DOHH2 (cell line): ENCODE measurements around the gene EPHA3.

Experiments used
- H3F3A ChIP-seq: fragments of 200-600 bp; sonication (generic), shearing (Covaris generic); 2 replicates; pipeline ENCODE4 v1.6.0; 2016; ENCODE audit warnings: antibody characterized with exemption, mild to moderate bottlenecking; ENCODE audit not compliant: control insufficient read depth, insufficient read depth
- H3K27ac ChIP-seq: fragments of 200-600 bp; sonication (generic); 2 replicates; pipeline ENCODE4 v1.5.1; 2014; ENCODE audit warnings: low read depth, mild to moderate bottlenecking, low read length, moderate library complexity
- H3K27me3 ChIP-seq: fragments of 200-600 bp; sonication (generic); 2 replicates; pipeline ENCODE4 v1.6.1; 2014; ENCODE audit warnings: mild to moderate bottlenecking, low read length, mixed read lengths; ENCODE audit not compliant: control insufficient read depth
- H3K36me3 ChIP-seq: fragments of 200-600 bp; sonication (generic); 2 replicates; pipeline ENCODE4 v1.6.1; 2014; ENCODE audit warnings: mild to moderate bottlenecking, low read length, moderate library complexity, mixed read lengths; ENCODE audit not compliant: control insufficient read depth
- H3K4me1 ChIP-seq: fragments of 200-600 bp; sonication (generic); 2 replicates; pipeline ENCODE4 v1.6.1; 2014; ENCODE audit warnings: mild to moderate bottlenecking, low read length, mixed read lengths; ENCODE audit not compliant: control insufficient read depth
- H3K4me2 ChIP-seq: fragments of 200-600 bp; sonication (generic); 2 replicates; pipeline ENCODE4 v1.6.0; 2014; ENCODE audit warnings: mild to moderate bottlenecking, low read length, moderate library complexity
- H3K4me3 ChIP-seq: fragments of 200-600 bp; sonication (generic); 2 replicates; pipeline ENCODE4 v1.5.1; 2014; ENCODE audit warnings: mild to moderate bottlenecking, low read length, mixed read lengths
- H3K79me2 ChIP-seq: fragments of 200-600 bp; sonication (generic); 2 replicates; pipeline ENCODE4 v1.6.1; 2014; ENCODE audit warnings: mild to moderate bottlenecking, low read length, mixed read lengths; ENCODE audit not compliant: control insufficient read depth
- H3K9me2 ChIP-seq: fragments of 200-600 bp; sonication (generic); replicated peaks from 2 replicates; pipeline ENCODE4 v1.6.1; 2014; ENCODE audit warnings: mild to moderate bottlenecking, low read length, mixed read lengths; ENCODE audit not compliant: control insufficient read depth
- H3K9me3 ChIP-seq: fragments of 200-600 bp; sonication (generic); 2 replicates; pipeline ENCODE4 v1.6.1; 2014; ENCODE audit warnings: antibody characterized with exemption, low read length, mixed read lengths; ENCODE audit not compliant: control insufficient read depth, insufficient read depth
- H4K20me1 ChIP-seq: fragments of 200-600 bp; sonication (generic); 2 replicates; pipeline ENCODE4 v1.6.0; 2014; ENCODE audit warnings: low read depth, mild to moderate bottlenecking, antibody characterized with exemption, low read length, moderate library complexity; ENCODE audit not compliant: control insufficient read depth, insufficient read depth
- EZH2phosphoT487 ChIP-seq: fragments of 200-600 bp; sonication (generic); IDR thresholded peaks from 2 replicates; pipeline ENCODE4 v1.6.1; 2017; ENCODE audit warnings: borderline replicate concordance, mild to moderate bottlenecking, antibody characterized with exemption, low read length, moderate library complexity, mixed read lengths
- TF ChIP-seq, protein P1 (sequence below): fragments of 200-600 bp; sonication (generic); IDR thresholded peaks from one replicate; pipeline ENCODE4 v1.5.1; 2014; ENCODE audit warnings: antibody characterized with exemption, mild to moderate bottlenecking, low read depth, low read length; ENCODE audit not compliant: poor library complexity, severe bottlenecking

The EPHA3 gene

GRCh38 chr3:89256395-89256794, 149.0 kb downstream of the EPHA3 start:
- H3K9me2 ChIP-seq: no peaks in the 10 kb centered on the region
- no peaks in the 10 kb centered on the region for H3K36me3 ChIP-seq
- H3K4me2 ChIP-seq: no peak overlapping the region
- TF ChIP-seq, protein P1, sequence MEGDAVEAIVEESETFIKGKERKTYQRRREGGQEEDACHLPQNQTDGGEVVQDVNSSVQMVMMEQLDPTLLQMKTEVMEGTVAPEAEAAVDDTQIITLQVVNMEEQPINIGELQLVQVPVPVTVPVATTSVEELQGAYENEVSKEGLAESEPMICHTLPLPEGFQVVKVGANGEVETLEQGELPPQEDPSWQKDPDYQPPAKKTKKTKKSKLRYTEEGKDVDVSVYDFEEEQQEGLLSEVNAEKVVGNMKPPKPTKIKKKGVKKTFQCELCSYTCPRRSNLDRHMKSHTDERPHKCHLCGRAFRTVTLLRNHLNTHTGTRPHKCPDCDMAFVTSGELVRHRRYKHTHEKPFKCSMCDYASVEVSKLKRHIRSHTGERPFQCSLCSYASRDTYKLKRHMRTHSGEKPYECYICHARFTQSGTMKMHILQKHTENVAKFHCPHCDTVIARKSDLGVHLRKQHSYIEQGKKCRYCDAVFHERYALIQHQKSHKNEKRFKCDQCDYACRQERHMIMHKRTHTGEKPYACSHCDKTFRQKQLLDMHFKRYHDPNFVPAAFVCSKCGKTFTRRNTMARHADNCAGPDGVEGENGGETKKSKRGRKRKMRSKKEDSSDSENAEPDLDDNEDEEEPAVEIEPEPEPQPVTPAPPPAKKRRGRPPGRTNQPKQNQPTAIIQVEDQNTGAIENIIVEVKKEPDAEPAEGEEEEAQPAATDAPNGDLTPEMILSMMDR: no peak
- no peak for TF ChIP-seq EZH2phosphoT487
- no peak overlapping the region for H3K4me3 ChIP-seq
- H3K27ac ChIP-seq: no peak overlapping the region
- no peaks in the 10 kb centered on the region for H3K79me2 ChIP-seq
- no peaks in the 10 kb centered on the region for H3K27me3 ChIP-seq
- H4K20me1 ChIP-seq: no peaks in the 10 kb centered on the region
- no peaks in the 10 kb centered on the region for H3K4me1 ChIP-seq
- no peaks in the 10 kb centered on the region for H3F3A ChIP-seq
- no peaks in the 10 kb centered on the region for H3K9me3 ChIP-seq

DNA sequence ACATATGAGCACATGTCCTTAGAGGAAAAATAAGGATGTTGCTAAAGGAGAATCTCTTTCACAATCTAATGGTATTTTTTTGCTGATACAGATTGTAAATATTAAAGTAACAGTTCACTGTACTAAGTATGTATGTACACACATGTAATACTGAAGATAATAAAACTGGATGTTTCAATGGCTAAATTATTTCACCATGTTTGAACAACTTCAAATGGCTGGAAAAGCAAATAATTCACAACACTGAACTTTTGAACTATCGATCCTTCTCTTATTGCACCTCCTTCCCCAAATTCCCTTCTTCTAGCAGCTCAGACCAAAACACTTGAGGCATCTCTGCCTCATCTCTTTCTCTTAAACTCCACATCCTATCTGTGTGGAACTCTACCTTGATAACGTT, 149.5 kb downstream of the EPHA3 start:
- no peaks in the 10 kb centered on the region for H3K27me3 ChIP-seq
- TF ChIP-seq, protein P1: no peak
- no peak for TF ChIP-seq EZH2phosphoT487
- no peaks in the 10 kb centered on the region for H3K4me1 ChIP-seq
- no peaks in the 10 kb centered on the region for H3K79me2 ChIP-seq
- no peaks in the 10 kb centered on the region for H3K36me3 ChIP-seq
- no peaks in the 10 kb centered on the region for H3K9me3 ChIP-seq
- no peaks in the 10 kb centered on the region for H4K20me1 ChIP-seq
- no peaks in the 10 kb centered on the region for H3K9me2 ChIP-seq
- H3K27ac ChIP-seq: no peak overlapping the region
- H3K4me2 ChIP-seq: no peak overlapping the region
- no peak overlapping the region for H3K4me3 ChIP-seq
- H3F3A ChIP-seq: no peaks in the 10 kb centered on the region

GRCh38 chr3:89260721-89261120, 153.3 kb downstream of the EPHA3 start:
- no peaks in the 10 kb centered on the region for H3K79me2 ChIP-seq
- no peaks in the 10 kb centered on the region for H3K36me3 ChIP-seq
- H3K9me2 ChIP-seq: no peaks in the 10 kb centered on the region
- no peaks in the 10 kb centered on the region for H3K4me1 ChIP-seq
- no peaks in the 10 kb centered on the region for H3F3A ChIP-seq
- H3K4me3 ChIP-seq: no peak overlapping the region
- H3K4me2 ChIP-seq: no peak overlapping the region
- TF ChIP-seq, protein P1: no peak
- TF ChIP-seq EZH2phosphoT487: no peak
- no peak overlapping the region for H3K27ac ChIP-seq
- no peaks in the 10 kb centered on the region for H3K9me3 ChIP-seq
- H4K20me1 ChIP-seq: no peaks in the 10 kb centered on the region
- H3K27me3 ChIP-seq: no peaks in the 10 kb centered on the region

DNA sequence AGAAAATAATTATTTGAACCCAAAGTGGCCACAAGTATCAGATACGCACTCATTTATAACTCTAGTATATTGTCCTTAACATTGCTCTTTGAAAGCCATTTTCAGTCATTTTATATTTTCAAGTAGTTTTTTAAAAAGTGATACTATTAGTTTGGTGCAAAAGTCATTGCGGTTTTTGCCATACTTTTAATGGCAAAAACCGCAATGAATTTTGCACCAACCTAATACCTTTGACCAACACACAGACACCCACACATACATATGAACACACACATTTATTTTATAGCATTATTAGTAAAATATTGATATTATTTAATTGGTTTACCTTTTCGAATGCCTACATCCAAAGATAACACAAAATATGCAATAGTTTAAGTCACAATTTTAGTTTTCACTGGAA, 154.3 kb downstream of the EPHA3 start:
- H3F3A ChIP-seq: no peaks in the 10 kb centered on the region
- no peaks in the 10 kb centered on the region for H4K20me1 ChIP-seq
- no peaks in the 10 kb centered on the region for H3K36me3 ChIP-seq
- no peaks in the 10 kb centered on the region for H3K9me2 ChIP-seq
- H3K4me3 ChIP-seq: no peak overlapping the region
- TF ChIP-seq, protein P1: no peak
- no peak for TF ChIP-seq EZH2phosphoT487
- no peaks in the 10 kb centered on the region for H3K9me3 ChIP-seq
- H3K27me3 ChIP-seq: no peaks in the 10 kb centered on the region
- H3K79me2 ChIP-seq: no peaks in the 10 kb centered on the region
- H3K4me1 ChIP-seq: no peaks in the 10 kb centered on the region
- no peak overlapping the region for H3K27ac ChIP-seq
- H3K4me2 ChIP-seq: no peak overlapping the region
